ENCODE data around the gene ANXA1. TPM values are rescaled to one million over a fixed set of nuclear protein-coding genes. Genes with fewer than 3 reads are reported as not detected.

ANXA1 gene
- polyA plus RNA-seq, 4 donors, result 19.0 to 84.1 (median 38.1) TPM

- no peaks in the 10 kb centered on the region for H3K4me1 ChIP-seq (ENCODE audit: control insufficient read depth in 3 of 3, insufficient read depth in 2 of 3, low read depth in 1 of 3, low read length in 2 of 3)
- no peaks in the 10 kb centered on the region for H3K36me3 ChIP-seq (ENCODE audit: control insufficient read depth in 3 of 3, insufficient read depth in 2 of 3, low read depth in 1 of 3, low read length in 3 of 3)
- FAIRE-seq (no peak), DNase-seq (no peak)
- no peaks in the 10 kb centered on the region for H3K9me3 ChIP-seq (ENCODE audit: control insufficient read depth in 2 of 2, insufficient read depth in 1 of 2, low read depth in 1 of 2, low read length in 1 of 2)
- no peak overlapping the region for H3K4me3 ChIP-seq (ENCODE audit: low read depth in 1 of 3, low read length in 3 of 3)
- no peak overlapping the region for H3K27ac ChIP-seq (ENCODE audit: low read depth in 1 of 3, low read length in 2 of 3)
- WGBS, 3 donors, result 41 to 73% (median 49%) methylated on average over 3 of the region's 3 CpGs
- H3K27me3 ChIP-seq (ENCODE audit: control insufficient read depth in 3 of 3, insufficient read depth in 3 of 3, low read length in 3 of 3), result no peaks in the 10 kb centered on the region
Observed at GRCh38 chr9:73155377-73155776, 3.7 kb downstream of the ANXA1 start.

DNA sequence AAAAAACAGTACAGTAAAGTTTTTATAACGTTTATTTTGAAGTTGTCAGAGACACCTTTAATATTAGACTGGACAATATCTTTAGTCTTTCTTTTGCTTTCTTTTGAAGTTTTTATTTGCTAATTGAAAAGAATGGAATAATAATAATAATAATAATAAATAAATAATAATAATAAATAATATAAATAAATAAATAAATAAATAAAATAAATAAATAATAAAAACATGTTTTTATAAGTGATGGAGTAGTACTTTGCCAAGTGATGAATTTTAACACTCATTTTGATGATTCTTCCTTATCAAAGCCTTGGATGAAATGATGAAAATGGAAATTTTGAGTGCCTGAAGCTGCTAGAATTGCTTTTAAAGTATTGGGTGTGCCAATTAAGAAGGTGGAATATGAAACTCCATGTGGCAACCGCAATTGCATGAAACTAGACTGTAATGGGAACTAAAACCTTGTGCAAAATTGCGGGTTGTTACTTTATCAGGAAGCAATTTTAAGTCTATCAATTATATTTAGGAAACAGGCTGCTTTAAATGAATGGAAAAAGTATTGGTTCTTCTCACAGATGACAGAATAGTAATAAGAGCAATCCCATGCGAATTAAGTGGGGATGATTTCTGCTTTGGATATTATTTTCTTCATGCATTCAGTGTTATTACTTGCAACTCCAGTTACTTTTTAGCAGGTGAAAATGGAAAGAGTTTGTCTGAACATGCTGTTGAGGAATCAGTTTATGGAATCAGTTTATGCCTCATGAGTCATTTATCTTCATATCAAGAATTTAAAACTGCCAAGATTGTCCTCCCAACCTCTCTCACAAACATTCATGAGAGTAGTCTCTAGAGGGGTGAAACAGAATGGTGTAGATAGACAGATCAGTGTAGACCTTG lies 4.6 kb downstream of the ANXA1 start:
- DNase-seq, result no peak
- H3K9me3 ChIP-seq (ENCODE audit: control insufficient read depth in 2 of 2, insufficient read depth in 1 of 2, low read depth in 1 of 2, low read length in 1 of 2), result no peaks in the 10 kb centered on the region
- no peaks in the 10 kb centered on the region for H3K27me3 ChIP-seq (ENCODE audit: control insufficient read depth in 3 of 3, insufficient read depth in 3 of 3, low read length in 3 of 3)
- H3K36me3 ChIP-seq (ENCODE audit: control insufficient read depth in 3 of 3, insufficient read depth in 2 of 3, low read depth in 1 of 3, low read length in 3 of 3), result no peaks in the 10 kb centered on the region
- no peak overlapping the region for H3K27ac ChIP-seq (ENCODE audit: low read depth in 1 of 3, low read length in 2 of 3)
- 67 to 81% (median 76%) methylated on average over 4 of the region's 4 CpGs for WGBS, 3 donors
- FAIRE-seq, result peak; percentile 55
- no peaks in the 10 kb centered on the region for H3K4me1 ChIP-seq (ENCODE audit: control insufficient read depth in 3 of 3, insufficient read depth in 2 of 3, low read depth in 1 of 3, low read length in 2 of 3)
- H3K4me3 ChIP-seq (ENCODE audit: low read depth in 1 of 3, low read length in 3 of 3), result no peak overlapping the region

DNA sequence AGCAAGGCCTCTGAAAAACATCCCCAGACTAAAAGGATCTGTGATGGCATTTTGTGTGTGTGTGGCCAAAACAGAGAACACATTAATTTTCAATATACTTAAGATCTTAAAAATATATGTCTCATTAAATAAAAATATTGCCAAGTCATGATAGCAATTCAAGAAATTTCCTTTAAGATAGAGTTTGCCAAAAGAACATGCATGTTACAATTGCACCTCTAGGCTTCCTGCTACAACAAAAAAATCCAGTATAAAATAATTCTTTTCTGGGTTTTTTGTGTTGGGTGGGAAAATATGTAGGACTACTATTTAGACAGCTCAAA lies 5.2 kb downstream of the ANXA1 start:
- no peak overlapping the region for H3K4me3 ChIP-seq (ENCODE audit: low read depth in 1 of 3, low read length in 3 of 3)
- H3K9me3 ChIP-seq (ENCODE audit: control insufficient read depth in 2 of 2, insufficient read depth in 1 of 2, low read depth in 1 of 2, low read length in 1 of 2), result no peaks in the 10 kb centered on the region
- FAIRE-seq, result no peak
- H3K27me3 ChIP-seq (ENCODE audit: control insufficient read depth in 3 of 3, insufficient read depth in 3 of 3, low read length in 3 of 3), result no peaks in the 10 kb centered on the region
- no peaks in the 10 kb centered on the region for H3K36me3 ChIP-seq (ENCODE audit: control insufficient read depth in 3 of 3, insufficient read depth in 2 of 3, low read depth in 1 of 3, low read length in 3 of 3)
- no peak overlapping the region for H3K27ac ChIP-seq (ENCODE audit: low read depth in 1 of 3, low read length in 2 of 3)
- H3K4me1 ChIP-seq (ENCODE audit: control insufficient read depth in 3 of 3, insufficient read depth in 2 of 3, low read depth in 1 of 3, low read length in 2 of 3), result no peaks in the 10 kb centered on the region
- no peak for DNase-seq

- no peak overlapping the region for H3K4me3 ChIP-seq (ENCODE audit: low read depth in 1 of 3, low read length in 3 of 3)
- no peaks in the 10 kb centered on the region for H3K36me3 ChIP-seq (ENCODE audit: control insufficient read depth in 3 of 3, insufficient read depth in 2 of 3, low read depth in 1 of 3, low read length in 3 of 3)
- H3K9me3 ChIP-seq (ENCODE audit: control insufficient read depth in 2 of 2, insufficient read depth in 1 of 2, low read depth in 1 of 2, low read length in 1 of 2), result no peaks in the 10 kb centered on the region
- peak overlapping the region in 1 of 3 donors; percentile 27 for H3K27ac ChIP-seq (ENCODE audit: low read depth in 1 of 3, low read length in 2 of 3)
- DNase-seq (no peak), FAIRE-seq (no peak)
- WGBS, 3 donors, result 75 to 94% (median 89%) methylated on average over 2 of the region's 2 CpGs
- H3K27me3 ChIP-seq (ENCODE audit: control insufficient read depth in 3 of 3, insufficient read depth in 3 of 3, low read length in 3 of 3), result no peaks in the 10 kb centered on the region
- no peaks in the 10 kb centered on the region for H3K4me1 ChIP-seq (ENCODE audit: control insufficient read depth in 3 of 3, insufficient read depth in 2 of 3, low read depth in 1 of 3, low read length in 2 of 3)
Observed at GRCh38 chr9:73157811-73158210, 6.1 kb downstream of the ANXA1 start.

- FAIRE-seq, result no peak
- Histone ChIP-seq H3K27me3 (ENCODE audit: control insufficient read depth in 3 of 3, insufficient read depth in 3 of 3, low read length in 3 of 3) (no peaks in the 10 kb centered on the region), H3K36me3 (ENCODE audit: control insufficient read depth in 3 of 3, insufficient read depth in 2 of 3, low read depth in 1 of 3, low read length in 3 of 3) (no peaks in the 10 kb centered on the region), H3K9me3 (ENCODE audit: control insufficient read depth in 2 of 2, insufficient read depth in 1 of 2, low read depth in 1 of 2, low read length in 1 of 2) (no peaks in the 10 kb centered on the region), H3K4me3 (ENCODE audit: low read depth in 1 of 3, low read length in 3 of 3) (no peak overlapping the region), H3K4me1 (ENCODE audit: control insufficient read depth in 3 of 3, insufficient read depth in 2 of 3, low read depth in 1 of 3, low read length in 2 of 3) (no peaks in the 10 kb centered on the region), H3K27ac (ENCODE audit: low read depth in 1 of 3, low read length in 2 of 3) (no peak overlapping the region)
- DNase-seq, result no peak
- 81 to 90% (median 89%) methylated on average over 6 of the region's 6 CpGs for WGBS, 3 donors
Observed at GRCh38 chr9:73158723-73159122, 7.1 kb downstream of the ANXA1 start.

DNA sequence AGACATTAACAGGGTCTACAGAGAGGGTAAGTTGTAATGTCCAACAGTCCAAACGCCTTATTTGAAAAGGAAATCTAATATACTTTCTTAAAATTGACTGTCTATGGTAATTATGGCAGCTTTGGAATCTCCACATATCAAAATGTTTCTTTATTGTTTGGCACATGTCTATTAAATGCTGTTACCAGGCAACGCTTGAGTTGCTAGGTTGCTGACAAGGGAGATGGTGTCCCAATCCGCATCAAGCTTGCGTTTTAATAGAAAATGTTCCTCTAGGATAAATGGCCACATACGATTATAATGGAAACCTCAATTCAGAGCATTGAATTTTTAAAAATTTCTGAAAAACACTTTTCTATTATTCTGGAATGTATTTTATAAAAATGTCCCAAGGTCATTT lies 9.2 kb downstream of the ANXA1 start:
- H3K4me1 ChIP-seq (ENCODE audit: control insufficient read depth in 3 of 3, insufficient read depth in 2 of 3, low read depth in 1 of 3, low read length in 2 of 3), result no peaks in the 10 kb centered on the region
- no peaks in the 10 kb centered on the region for H3K36me3 ChIP-seq (ENCODE audit: control insufficient read depth in 3 of 3, insufficient read depth in 2 of 3, low read depth in 1 of 3, low read length in 3 of 3)
- H3K27ac ChIP-seq (ENCODE audit: low read depth in 1 of 3, low read length in 2 of 3), result no peak overlapping the region
- 92 to 96% (median 94%) methylated on average over 5 of the region's 5 CpGs for WGBS, 3 donors
- no peaks in the 10 kb centered on the region for H3K9me3 ChIP-seq (ENCODE audit: control insufficient read depth in 2 of 2, insufficient read depth in 1 of 2, low read depth in 1 of 2, low read length in 1 of 2)
- no peak for FAIRE-seq
- no peak overlapping the region for H3K4me3 ChIP-seq (ENCODE audit: low read depth in 1 of 3, low read length in 3 of 3)
- no peak for DNase-seq
- no peaks in the 10 kb centered on the region for H3K27me3 ChIP-seq (ENCODE audit: control insufficient read depth in 3 of 3, insufficient read depth in 3 of 3, low read length in 3 of 3)

DNA sequence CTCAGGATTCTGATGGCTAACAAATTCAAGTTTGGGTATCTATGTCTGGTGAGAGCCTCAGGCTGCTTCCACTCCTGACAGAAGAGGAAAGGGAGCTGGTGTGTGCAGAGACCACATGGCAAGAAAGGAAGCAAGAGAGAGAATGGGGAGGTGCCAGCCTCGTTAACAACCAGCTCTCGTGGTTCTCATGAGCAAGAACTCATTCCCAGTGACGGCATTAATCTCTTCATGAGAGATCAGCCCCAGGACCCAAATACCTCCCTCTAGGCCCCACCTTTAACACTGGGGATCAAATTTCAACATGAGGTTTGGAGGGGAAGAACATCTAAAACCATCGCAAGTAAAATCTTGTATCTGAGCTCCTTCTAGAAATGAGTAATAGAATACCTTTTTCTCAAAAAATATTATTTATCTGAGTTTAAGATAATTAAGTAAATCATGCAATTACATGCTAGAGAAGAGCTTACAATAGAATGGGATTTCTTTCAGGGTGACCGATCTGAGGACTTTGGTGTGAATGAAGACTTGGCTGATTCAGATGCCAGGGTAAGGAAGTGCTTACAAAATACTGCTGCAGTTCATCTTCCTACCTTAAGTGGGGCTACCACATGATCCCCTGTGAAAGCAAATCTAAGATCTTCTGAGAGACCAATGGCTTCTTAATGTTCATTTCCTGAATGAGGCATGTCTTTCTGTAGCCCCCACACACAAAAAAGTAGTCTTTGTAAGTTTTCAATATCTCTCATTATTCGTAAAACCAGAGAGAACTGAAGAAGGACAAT lies 11.5 kb downstream of the ANXA1 start:
- H3K4me3 ChIP-seq (ENCODE audit: low read depth in 1 of 3, low read length in 3 of 3), result no peak overlapping the region
- no peaks in the 10 kb centered on the region for H3K36me3 ChIP-seq (ENCODE audit: control insufficient read depth in 3 of 3, insufficient read depth in 2 of 3, low read depth in 1 of 3, low read length in 3 of 3)
- FAIRE-seq (no peak), DNase-seq (no peak)
- 72 to 83% (median 76%) methylated on average over 6 of the region's 6 CpGs for WGBS, 3 donors
- H3K9me3 ChIP-seq (ENCODE audit: control insufficient read depth in 2 of 2, insufficient read depth in 1 of 2, low read depth in 1 of 2, low read length in 1 of 2), result no peaks in the 10 kb centered on the region
- no peaks in the 10 kb centered on the region for H3K27me3 ChIP-seq (ENCODE audit: control insufficient read depth in 3 of 3, insufficient read depth in 3 of 3, low read length in 3 of 3)
- no peaks in the 10 kb centered on the region for H3K4me1 ChIP-seq (ENCODE audit: control insufficient read depth in 3 of 3, insufficient read depth in 2 of 3, low read depth in 1 of 3, low read length in 2 of 3)
- no peak overlapping the region for H3K27ac ChIP-seq (ENCODE audit: low read depth in 1 of 3, low read length in 2 of 3)

DNA sequence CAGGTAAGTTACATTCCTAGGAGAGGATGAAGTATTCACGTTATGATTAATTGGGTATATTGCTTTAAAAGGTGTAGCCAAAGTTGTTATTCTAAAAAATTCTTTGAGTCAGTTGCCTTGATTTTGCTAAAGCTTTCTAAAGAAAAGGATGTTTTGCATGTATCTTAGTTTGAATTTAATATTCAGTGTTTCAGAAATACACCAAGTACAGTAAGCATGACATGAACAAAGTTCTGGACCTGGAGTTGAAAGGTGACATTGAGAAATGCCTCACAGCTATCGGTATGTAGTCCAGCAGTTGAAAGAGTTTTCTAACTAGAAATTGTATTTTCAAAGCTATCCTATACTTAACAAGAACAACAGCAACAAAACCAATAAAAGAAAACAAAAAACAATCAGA lies 14.2 kb downstream of the ANXA1 start:
- DNase-seq, result no peak
- no peaks in the 10 kb centered on the region for H3K36me3 ChIP-seq (ENCODE audit: control insufficient read depth in 3 of 3, insufficient read depth in 2 of 3, low read depth in 1 of 3, low read length in 3 of 3)
- H3K4me3 ChIP-seq (ENCODE audit: low read depth in 1 of 3, low read length in 3 of 3), result no peak overlapping the region
- no peaks in the 10 kb centered on the region for H3K9me3 ChIP-seq (ENCODE audit: control insufficient read depth in 2 of 2, insufficient read depth in 1 of 2, low read depth in 1 of 2, low read length in 1 of 2)
- no peak for FAIRE-seq
- no peak overlapping the region for H3K27ac ChIP-seq (ENCODE audit: low read depth in 1 of 3, low read length in 2 of 3)
- H3K27me3 ChIP-seq (ENCODE audit: control insufficient read depth in 3 of 3, insufficient read depth in 3 of 3, low read length in 3 of 3), result no peaks in the 10 kb centered on the region
- no peaks in the 10 kb centered on the region for H3K4me1 ChIP-seq (ENCODE audit: control insufficient read depth in 3 of 3, insufficient read depth in 2 of 3, low read depth in 1 of 3, low read length in 2 of 3)
- 87 to 97% (median 92%) methylated on average over 2 of the region's 2 CpGs for WGBS, 3 donors
